Mesenchymal stem cell (in vitro differentiated cells and primary cell): Measurements from ENCODE around the gene MTHFD2L.

ENCODE experiments used
- DNase-seq: peaks from one replicate; pipeline ENCODE4 v3.0.0-alpha.2; 2013
- H2AFZ ChIP-seq: one replicate; pipeline ENCODE4 v1.6.1; 2013; ENCODE audit warnings: low read depth, mild to moderate bottlenecking, control low read depth, inconsistent platforms, low read length, moderate library complexity
- H2AK5ac ChIP-seq: 2 replicates; pipeline ENCODE4 v1.6.1; 2013; ENCODE audit warnings: low read length, moderate library complexity, mild to moderate bottlenecking, inconsistent platforms; ENCODE audit not compliant: severe bottlenecking
- H2BK120ac ChIP-seq: one replicate; pipeline ENCODE4 v1.6.1; 2013; ENCODE audit warnings: low read depth, mild to moderate bottlenecking, inconsistent platforms, low read length, moderate library complexity
- H2BK12ac ChIP-seq, 2 experiments: one replicate each; pipeline ENCODE4 v1.6.1; 2013; ENCODE audit warnings: inconsistent platforms in 2 of 2, low read length in 2 of 2, mild to moderate bottlenecking in 2 of 2, moderate library complexity in 2 of 2, control low read depth in 1 of 2
- H2BK15ac ChIP-seq: one replicate; pipeline ENCODE4 v1.6.1; 2013; ENCODE audit warnings: mild to moderate bottlenecking, low read depth, inconsistent platforms; ENCODE audit not compliant: poor library complexity, severe bottlenecking
- H2BK5ac ChIP-seq: 2 replicates; pipeline ENCODE4 v1.6.1; 2013; ENCODE audit warnings: low read depth, mild to moderate bottlenecking, low read length, control low read depth, inconsistent platforms; ENCODE audit not compliant: poor library complexity, severe bottlenecking
- H3K14ac ChIP-seq, 2 experiments: one replicate each; pipeline ENCODE4 v1.6.1; 2013; ENCODE audit warnings: inconsistent platforms in 2 of 2, low read length in 2 of 2, control low read depth in 1 of 2, mild to moderate bottlenecking in 1 of 2, moderate library complexity in 1 of 2
- H3K18ac ChIP-seq, 2 experiments: one replicate each; pipeline ENCODE4 v1.6.1; 2013; ENCODE audit warnings: inconsistent platforms in 2 of 2, low read length in 2 of 2, control low read depth in 1 of 2, low read depth in 1 of 2, mild to moderate bottlenecking in 1 of 2
- H3K23ac ChIP-seq, 2 experiments: one replicate each; pipeline ENCODE4 v1.6.1; 2013; ENCODE audit warnings: inconsistent platforms in 2 of 2, low read length in 2 of 2, mild to moderate bottlenecking in 2 of 2, moderate library complexity in 2 of 2, control low read depth in 1 of 2
- H3K27ac ChIP-seq: 2 replicates; pipeline ENCODE4 v1.5.1; 2013; ENCODE audit warnings: mild to moderate bottlenecking, moderate library complexity, low read length, control low read depth, inconsistent platforms; ENCODE audit not compliant: poor library complexity, severe bottlenecking
- H3K27me3 ChIP-seq, 2 experiments: 2 replicates each; pipeline versions ENCODE4 v1.6.1 to v1.7.0; 2013; ENCODE audit warnings: low read length in 2 of 2, mild to moderate bottlenecking in 2 of 2, moderate library complexity in 2 of 2, control low read depth in 1 of 2, inconsistent platforms in 1 of 2; ENCODE audit not compliant: control insufficient read depth in 1 of 2, insufficient read depth in 1 of 2
- H3K36me3 ChIP-seq, 2 experiments: 2 replicates each; pipeline versions ENCODE4 v1.6.1 to v1.7.0; 2013; ENCODE audit warnings: low read length in 2 of 2, control low read depth in 1 of 2, inconsistent platforms in 1 of 2, low read depth in 1 of 2, mild to moderate bottlenecking in 1 of 2; ENCODE audit not compliant: insufficient read depth in 2 of 2, control insufficient read depth in 1 of 2
- H3K4ac ChIP-seq, 2 experiments: one replicate each; pipeline ENCODE4 v1.6.1; 2013; ENCODE audit warnings: inconsistent platforms in 2 of 2, low read length in 2 of 2, mild to moderate bottlenecking in 2 of 2, moderate library complexity in 2 of 2, control low read depth in 1 of 2, low read depth in 1 of 2
- H3K4me1 ChIP-seq: 2 replicates; pipeline ENCODE4 v1.6.1; 2013; ENCODE audit warnings: low read depth, low read length, control low read depth; ENCODE audit not compliant: control insufficient read depth, insufficient read depth
- H3K4me2 ChIP-seq: 2 replicates; pipeline ENCODE4 v1.6.1; 2013; ENCODE audit warnings: low read length, mild to moderate bottlenecking, inconsistent platforms; ENCODE audit not compliant: poor library complexity, severe bottlenecking
- H3K4me3 ChIP-seq, 2 experiments: 2 replicates each; pipeline versions ENCODE4 v1.5.1 to v1.7.0; 2013; ENCODE audit warnings: low read length in 2 of 2, mild to moderate bottlenecking in 2 of 2, control low read depth in 1 of 2, low read depth in 1 of 2; ENCODE audit not compliant: insufficient read depth in 1 of 2
- H3K79me1 ChIP-seq: replicated peaks from 2 replicates; pipeline ENCODE4 v1.6.1; 2013; ENCODE audit warnings: mild to moderate bottlenecking, control low read depth, low read length, inconsistent platforms; ENCODE audit not compliant: poor library complexity, severe bottlenecking
- H3K9ac ChIP-seq: 2 replicates; pipeline ENCODE4 v1.7.0; 2013; ENCODE audit warnings: mild to moderate bottlenecking, low read length, moderate library complexity
- H3K9me3 ChIP-seq: 2 replicates; pipeline ENCODE4 v1.7.0; 2013; ENCODE audit warnings: mild to moderate bottlenecking, low read length; ENCODE audit not compliant: control insufficient read depth
- H4K8ac ChIP-seq: one replicate; pipeline ENCODE4 v1.6.1; 2013; ENCODE audit warnings: inconsistent platforms, mild to moderate bottlenecking, low read length, moderate library complexity
- H4K91ac ChIP-seq: one replicate; pipeline ENCODE4 v1.6.1; 2013; ENCODE audit warnings: mild to moderate bottlenecking, low read length, inconsistent platforms
- WGBS: methylation state at CpG from one replicate; pipeline ENCODE4 v1.1.7; 2013; ENCODE audit warnings: mixed read lengths; 5-methylcytosine and 5-hydroxymethylcytosine counted together

The MTHFD2L gene

GRCh38 chr4:74112399-74113105 lies 45.4 kb upstream of the MTHFD2L start:
- Histone ChIP-seq H3K4me3 (peak overlapping the region in 1 of 2 experiments; percentile 31), H3K27ac (peak overlapping the region; percentile 17), H2AK5ac (peak overlapping the region; percentile 43), H3K18ac (peak overlapping the region; percentile 76 to 90), H3K9ac (peak overlapping the region; percentile 85), H2AFZ (no peak overlapping the region), H2BK15ac (no peak overlapping the region), H3K79me1 (no peaks in the 10 kb centered on the region), H2BK120ac (peak overlapping the region; percentile 22), H3K23ac (peak overlapping the region in 1 of 2 experiments; percentile 50), H3K4me2 (no peak overlapping the region), H3K36me3 (no peaks in the 10 kb centered on the region), H2BK12ac (peak overlapping the region; percentile 32 to 60), H4K91ac (peak overlapping the region; percentile 70), H3K4me1 (peaks cover 6% of the 10 kb centered on the region), H3K4ac (peak overlapping the region; percentile 55 to 77), H3K14ac (peak overlapping the region in 1 of 2 experiments; percentile 96), H3K27me3 (no peaks in the 10 kb centered on the region), H3K9me3 (no peaks in the 10 kb centered on the region), H2BK5ac (no peak overlapping the region), H4K8ac (peak overlapping the region; percentile 54)
- peak; percentile 40 for DNase-seq
- over 99% methylated on average over 3 of the region's 3 CpGs for WGBS

GRCh38 chr4:74114234-74114633 lies 43.7 kb upstream of the MTHFD2L start:
- H2BK5ac ChIP-seq = no peak overlapping the region
- H2AFZ ChIP-seq = no peak overlapping the region
- DNase-seq = peak; percentile 83
- peak overlapping the region in 1 of 2 experiments; percentile 25 for H3K18ac ChIP-seq
- H3K36me3 ChIP-seq = no peaks in the 10 kb centered on the region
- H3K4ac ChIP-seq = no peak overlapping the region
- H3K4me1 ChIP-seq = peaks cover 6% of the 10 kb centered on the region
- H3K23ac ChIP-seq = no peak overlapping the region
- H3K4me2 ChIP-seq = no peak overlapping the region
- peak overlapping the region; percentile 59 for H3K9ac ChIP-seq
- H3K4me3 ChIP-seq = no peak overlapping the region
- no peaks in the 10 kb centered on the region for H3K79me1 ChIP-seq
- H3K14ac ChIP-seq = no peak overlapping the region
- WGBS = 100% methylated on average over 1 of the region's 1 CpG
- H2BK12ac ChIP-seq = peak overlapping the region in 1 of 2 experiments; percentile 17
- H2AK5ac ChIP-seq = no peak overlapping the region
- no peak overlapping the region for H2BK120ac ChIP-seq
- no peaks in the 10 kb centered on the region for H3K9me3 ChIP-seq
- peak overlapping the region; percentile 2 for H3K27ac ChIP-seq
- no peak overlapping the region for H4K8ac ChIP-seq
- H4K91ac ChIP-seq = no peak overlapping the region
- H2BK15ac ChIP-seq = peak overlapping the region; percentile 4
- H3K27me3 ChIP-seq = no peaks in the 10 kb centered on the region

DNA sequence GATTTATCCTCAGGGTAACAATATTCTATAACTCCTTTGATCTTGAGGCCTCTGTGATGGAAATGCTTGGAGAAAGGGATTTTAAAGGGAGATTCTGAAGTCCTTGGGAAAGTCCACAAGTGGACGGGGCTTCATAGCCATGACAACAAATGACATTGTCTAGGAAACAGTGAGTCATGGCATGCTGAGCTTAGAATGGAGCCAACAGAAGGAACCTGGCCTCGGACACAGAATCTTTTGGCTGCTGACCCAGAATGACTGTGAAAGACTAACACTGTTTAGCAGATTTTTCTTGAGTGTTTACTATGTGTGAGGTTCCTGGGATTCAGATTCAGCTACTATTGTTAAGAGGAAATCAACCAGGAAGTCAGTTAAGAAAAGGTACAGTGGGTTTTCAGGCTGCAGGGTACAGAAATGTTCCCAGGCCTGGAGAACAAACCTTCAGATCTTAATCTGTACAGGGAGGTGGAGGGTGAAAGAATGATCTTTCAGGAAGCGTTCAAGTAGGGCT lies 40.8 kb upstream of the MTHFD2L start:
- H3K14ac ChIP-seq = no peak overlapping the region
- no peak overlapping the region for H2BK5ac ChIP-seq
- peak; percentile 99 for DNase-seq
- H3K27ac ChIP-seq = peak overlapping the region; percentile 24
- H2BK15ac ChIP-seq = no peak overlapping the region
- no peak overlapping the region for H2BK120ac ChIP-seq
- peaks cover 5% of the 10 kb centered on the region for H3K4me1 ChIP-seq
- peak overlapping the region in 1 of 2 experiments; percentile 54 for H3K4ac ChIP-seq
- H3K9me3 ChIP-seq = no peaks in the 10 kb centered on the region
- H2AK5ac ChIP-seq = no peak overlapping the region
- no peak overlapping the region for H4K91ac ChIP-seq
- H3K27me3 ChIP-seq = no peaks in the 10 kb centered on the region
- H3K18ac ChIP-seq = no peak overlapping the region
- no peaks in the 10 kb centered on the region for H3K36me3 ChIP-seq
- no peak overlapping the region for H3K4me2 ChIP-seq
- H2AFZ ChIP-seq = no peak overlapping the region
- H2BK12ac ChIP-seq = no peak overlapping the region
- WGBS = 34% methylated on average over 3 of the region's 3 CpGs
- no peak overlapping the region for H3K4me3 ChIP-seq
- no peaks in the 10 kb centered on the region for H3K79me1 ChIP-seq
- H4K8ac ChIP-seq = peak overlapping the region; percentile 43
- H3K23ac ChIP-seq = no peak overlapping the region
- peak overlapping the region; percentile 85 for H3K9ac ChIP-seq

- H3K36me3 ChIP-seq = no peaks in the 10 kb centered on the region
- H3K18ac ChIP-seq = no peak overlapping the region
- H2AK5ac ChIP-seq = no peak overlapping the region
- H2BK15ac ChIP-seq = no peak overlapping the region
- H4K8ac ChIP-seq = no peak overlapping the region
- H3K4ac ChIP-seq = no peak overlapping the region
- H3K79me1 ChIP-seq = no peaks in the 10 kb centered on the region
- H3K27me3 ChIP-seq = no peaks in the 10 kb centered on the region
- H3K23ac ChIP-seq = no peak overlapping the region
- H2BK5ac ChIP-seq = no peak overlapping the region
- DNase-seq = no peak
- no peak overlapping the region for H3K4me2 ChIP-seq
- no peak overlapping the region for H3K9ac ChIP-seq
- peak overlapping the region in 1 of 2 experiments; percentile 47 for H2BK12ac ChIP-seq
- no peaks in the 10 kb centered on the region for H3K4me1 ChIP-seq
- H4K91ac ChIP-seq = no peak overlapping the region
- H3K9me3 ChIP-seq = no peaks in the 10 kb centered on the region
- H3K14ac ChIP-seq = peak overlapping the region in 1 of 2 experiments; percentile 70
- no peak overlapping the region for H2BK120ac ChIP-seq
- H3K27ac ChIP-seq = no peak overlapping the region
- H2AFZ ChIP-seq = no peak overlapping the region
- H3K4me3 ChIP-seq = no peak overlapping the region
- 96% methylated on average over 6 of the region's 6 CpGs for whole genome bisulfite sequencing
Observed at GRCh38 chr4:74118600-74119338, 39.1 kb upstream of the MTHFD2L start.
